GM21381 (cell line): ENCODE results near the gene FOXK1.

Experiments used
- ATAC-seq: cut with Tn5 transposase; IDR thresholded peaks from one replicate; pipeline ENCODE4 v1.9.1; 2021; ENCODE audit warnings: mild to moderate bottlenecking, moderate library complexity; ENCODE audit not compliant: unreplicated experiment

The FOXK1 gene

DNA sequence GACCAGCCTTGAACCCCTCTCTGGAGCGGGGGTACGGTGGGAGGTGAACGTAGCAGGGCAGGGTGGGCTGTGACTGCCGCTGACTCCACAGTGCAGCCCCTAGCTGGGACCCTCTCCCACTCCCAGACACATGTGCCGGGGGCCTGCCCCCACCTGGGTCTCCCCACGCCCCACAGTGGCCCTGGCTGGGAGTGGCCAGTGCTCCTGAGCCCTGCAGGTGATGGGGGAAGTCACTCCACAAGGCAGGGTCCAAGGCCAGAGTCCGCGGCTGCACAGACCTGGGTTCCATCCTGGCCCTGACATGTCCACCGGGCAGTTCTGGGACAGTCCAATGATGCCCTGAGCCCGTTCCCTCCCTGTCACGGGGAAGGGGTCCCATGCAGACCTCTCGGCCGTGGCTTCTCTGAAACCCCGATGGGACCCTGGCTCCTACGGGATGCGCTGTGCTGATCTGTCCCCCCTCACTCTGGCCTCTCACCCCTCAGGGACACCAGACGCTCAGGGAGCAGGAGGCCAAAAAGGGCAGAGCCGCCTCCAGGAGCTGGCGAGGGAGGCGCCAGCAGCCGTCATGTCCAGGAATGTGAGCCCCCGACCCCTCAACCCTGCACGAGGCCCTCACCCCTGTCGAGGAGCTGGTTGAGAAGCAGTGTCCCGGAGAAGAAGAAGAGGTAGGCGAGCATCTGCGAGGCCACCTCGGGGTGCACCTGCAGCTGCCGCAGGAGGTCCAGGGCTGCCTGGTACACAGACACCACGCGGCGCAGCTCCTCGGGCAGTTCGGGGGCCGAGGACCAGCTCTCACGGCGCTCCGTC lies 133.7 kb downstream of the FOXK1 start:
- ATAC-seq, result no peak

- no peak for ATAC-seq
Measured at GRCh38 chr7:4816419-4817080, 134.5 kb downstream of the FOXK1 start.

- ATAC-seq, result no peak
Measured at GRCh38 chr7:4817178-4817901, 135.2 kb downstream of the FOXK1 start.

DNA sequence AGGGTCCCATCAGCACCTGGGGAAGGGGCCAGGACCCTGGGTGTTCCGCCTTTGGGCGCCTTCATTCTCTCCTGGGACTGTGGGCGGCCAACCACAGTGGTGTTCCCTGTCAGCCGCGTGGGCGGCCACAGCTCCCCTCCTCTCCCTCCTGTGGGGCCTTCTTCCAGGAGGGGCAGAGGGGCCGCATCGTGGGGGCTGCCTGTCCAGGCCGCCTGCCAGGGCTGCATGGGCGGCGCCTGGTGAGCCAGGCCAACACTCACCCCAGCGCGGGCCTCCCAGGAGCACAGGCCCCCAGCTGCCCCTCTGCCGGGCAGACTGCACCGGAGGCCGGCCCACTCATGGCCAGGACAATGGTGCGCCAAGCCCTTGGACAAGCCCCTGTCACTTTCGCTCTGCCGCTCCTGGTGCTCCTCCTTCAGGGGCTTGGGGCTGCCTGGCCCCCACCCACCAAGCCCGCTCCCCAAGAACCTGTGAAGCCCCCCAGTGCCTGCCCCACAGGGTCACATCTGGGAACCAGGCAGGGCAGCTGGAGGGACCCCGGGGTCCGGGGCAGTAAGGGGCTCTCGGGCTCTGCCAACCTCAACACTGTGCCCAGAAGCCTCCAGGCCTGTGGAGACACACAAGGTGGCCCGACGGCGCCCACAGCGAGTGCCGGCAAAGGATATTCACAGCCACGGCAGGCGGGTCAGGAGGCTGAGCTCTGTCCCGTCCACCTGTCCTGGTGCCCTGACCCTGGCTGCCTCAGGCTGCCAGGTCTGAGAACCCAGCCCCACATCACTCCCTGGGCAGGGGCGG lies 136.1 kb downstream of the FOXK1 start:
- no peak for ATAC-seq

DNA sequence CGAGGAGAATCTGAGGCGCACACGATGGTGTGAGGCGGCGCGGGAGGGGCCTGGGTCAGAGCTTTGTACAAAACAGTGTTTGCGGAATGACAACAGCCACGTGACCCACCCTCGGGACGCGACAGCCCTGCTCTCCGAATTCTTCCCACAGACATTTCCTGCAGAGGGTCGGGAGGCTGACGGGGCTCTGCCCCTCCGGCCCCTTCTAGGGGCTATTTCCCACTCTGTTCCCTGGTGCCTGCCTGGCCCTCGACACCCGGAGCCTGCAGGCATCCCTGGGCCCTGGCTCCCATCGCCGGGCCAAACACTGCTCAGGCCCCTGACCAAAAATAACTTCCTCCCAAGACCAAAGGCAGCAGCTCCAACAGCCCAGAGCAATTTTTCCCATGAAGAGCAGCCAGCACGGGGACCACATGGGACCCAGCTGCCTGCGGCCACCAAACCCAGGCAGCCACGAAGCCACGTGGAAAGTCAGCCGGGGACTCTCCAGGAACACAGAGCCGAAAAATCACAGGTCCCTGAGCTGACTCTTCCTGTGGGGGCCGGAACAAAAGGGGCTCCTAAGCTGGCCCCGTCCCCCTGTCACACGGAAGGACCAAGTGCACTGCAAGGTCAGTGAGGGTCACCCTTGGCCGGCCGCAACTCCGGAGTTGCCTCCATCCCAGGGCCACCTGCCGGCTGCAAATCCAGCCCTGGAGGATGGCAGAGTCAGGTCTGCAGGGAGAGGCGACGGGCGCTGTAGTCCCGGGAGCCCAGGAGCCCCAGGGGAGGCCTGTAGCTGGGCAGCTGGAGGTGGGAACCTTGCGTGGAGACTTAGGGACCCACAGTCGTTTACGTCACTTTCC lies 137.7 kb downstream of the FOXK1 start:
- no peak for ATAC-seq

DNA sequence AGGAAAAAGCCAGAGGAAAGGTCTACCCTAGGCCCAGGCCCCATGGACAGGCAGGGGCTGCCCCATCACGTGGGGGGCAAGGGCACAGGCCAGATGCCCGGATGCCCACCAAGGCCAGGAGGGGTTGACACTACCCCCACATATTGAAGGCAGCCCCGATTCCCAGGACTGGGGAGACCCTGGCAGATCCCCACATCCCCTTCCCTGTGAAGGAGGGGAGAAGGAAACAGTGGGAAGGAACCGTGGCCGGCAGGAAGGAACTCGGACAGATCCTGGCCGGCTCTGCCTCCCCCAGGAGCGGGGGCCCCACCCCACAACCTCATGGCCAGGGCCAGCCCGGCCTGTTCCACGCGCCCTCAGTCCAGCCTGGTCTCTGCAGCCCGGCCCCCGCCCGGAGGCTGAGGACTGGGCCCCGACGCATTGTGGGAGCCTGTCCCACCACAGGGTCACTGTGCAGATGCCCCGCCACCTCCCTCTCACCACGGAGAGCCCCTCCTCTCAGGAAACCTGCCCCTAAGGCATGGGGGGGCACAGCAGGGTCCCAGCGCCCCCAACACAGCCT lies 138.4 kb downstream of the FOXK1 start:
- no peak for ATAC-seq
